DLD1 (cell line): Measurements from ENCODE around the gene SYAP1.
"Not testable (repeated sequence)": the region's sequence is repeated elsewhere in the genome, so short reads cannot be mapped to it uniquely, and the experiment has no call there.

Experiments used
- in situ Hi-C: cut with HindIII; loops from 2 replicates; pipeline ENCODE4 v1.10.0; 2017; ENCODE audit warnings: low sequenced_read_pairs

SYAP1 gene

GRCh38 chrX:16722481-16722880 lies 3.1 kb downstream of the SYAP1 start:
- in situ Hi-C loops = no loop called here

GRCh38 chrX:16725072-16725471 lies 5.7 kb downstream of the SYAP1 start:
- in situ Hi-C loops = no loop called here

- in situ Hi-C loops = not testable (repeated sequence)
Measured at GRCh38 chrX:16726347-16726988, 7.1 kb downstream of the SYAP1 start.

- in situ Hi-C loops = no loop called here
Measured at GRCh38 chrX:16727637-16728036, 8.2 kb downstream of the SYAP1 start.

DNA sequence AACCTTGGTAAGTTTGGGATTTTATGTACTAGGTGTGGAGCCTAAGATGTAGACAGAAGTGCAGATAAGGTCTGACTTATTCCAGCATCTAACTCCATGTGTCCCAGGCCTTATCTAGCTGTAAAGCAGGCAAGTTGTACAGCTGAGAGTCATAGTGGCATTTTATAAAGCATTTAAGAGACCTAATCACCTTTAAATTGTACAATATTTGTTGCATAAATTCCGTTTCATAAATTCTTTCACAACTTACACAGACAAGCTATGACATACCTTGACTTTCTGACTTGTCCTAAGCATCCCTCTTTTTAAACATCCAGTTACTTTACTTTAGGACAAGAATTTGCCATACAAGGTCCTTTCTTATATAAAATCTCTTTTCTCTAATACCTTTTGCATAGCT lies 11.0 kb downstream of the SYAP1 start:
- in situ Hi-C loops = no loop called here

GRCh38 chrX:16733013-16733412 lies 13.6 kb downstream of the SYAP1 start:
- in situ Hi-C loops = no loop called here

DNA sequence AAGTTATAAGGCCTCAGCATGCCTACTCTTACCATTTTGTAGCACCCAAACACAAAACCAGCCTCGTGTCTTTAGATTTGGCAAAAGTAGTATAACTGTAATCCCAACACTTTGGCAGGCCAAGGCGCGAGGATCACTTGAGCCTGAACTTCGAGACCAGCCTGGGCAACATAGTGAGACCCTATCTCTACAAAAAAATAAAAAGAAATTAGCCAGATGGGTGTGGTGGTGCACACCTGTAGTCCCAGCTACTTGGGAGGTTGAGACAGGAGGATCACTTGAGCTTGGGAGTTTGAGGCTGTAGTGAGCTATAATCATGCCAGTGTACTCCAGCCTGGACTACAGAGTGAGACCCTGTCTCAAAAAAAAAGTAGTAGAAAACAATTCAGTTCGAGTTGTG lies 17.6 kb downstream of the SYAP1 start:
- in situ Hi-C loops = no loop called here

DNA sequence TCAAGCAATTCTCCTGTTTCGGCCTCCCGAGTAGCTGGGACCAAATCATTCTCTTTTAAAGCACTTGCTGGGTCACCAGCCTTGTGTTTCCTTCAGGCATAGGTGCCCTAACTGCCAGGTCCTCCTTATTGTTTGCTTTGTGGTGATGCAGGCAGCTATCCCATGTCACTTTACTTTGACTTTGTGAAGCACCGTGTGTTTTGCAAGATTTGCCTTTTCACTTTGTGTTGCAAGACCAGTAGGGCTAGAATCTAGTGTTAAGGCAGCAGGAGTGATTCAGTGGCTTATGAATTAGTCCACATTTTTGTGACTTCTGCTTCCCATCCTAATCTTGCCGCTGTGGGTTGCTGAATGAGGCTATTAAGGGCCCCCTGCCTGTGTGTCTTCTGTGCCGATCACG lies 20.2 kb downstream of the SYAP1 start:
- in situ Hi-C loops = no loop called here

GRCh38 chrX:16743604-16744325 lies 24.4 kb downstream of the SYAP1 start:
- in situ Hi-C loops = no loop called here

DNA sequence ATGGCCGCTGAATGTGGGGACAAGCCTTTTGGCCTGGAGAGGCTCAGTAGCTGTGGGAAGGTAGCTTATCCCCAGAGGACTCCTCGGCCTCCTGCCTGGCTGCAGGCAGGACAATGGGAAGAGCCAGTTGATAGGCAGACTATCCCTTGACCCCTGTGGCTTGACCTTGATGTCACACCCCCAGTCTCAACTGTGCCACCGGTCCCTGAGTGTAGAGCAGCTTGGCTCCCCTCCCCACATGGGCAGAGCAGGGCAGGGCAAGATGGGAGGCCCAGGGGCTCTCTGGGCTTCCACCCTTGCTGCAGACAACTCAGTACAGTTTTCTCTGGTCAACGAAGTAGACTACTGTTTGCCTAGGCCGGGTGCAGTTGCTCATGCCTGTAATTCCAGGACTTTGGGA lies 25.7 kb downstream of the SYAP1 start:
- in situ Hi-C loops = no loop called here

DNA sequence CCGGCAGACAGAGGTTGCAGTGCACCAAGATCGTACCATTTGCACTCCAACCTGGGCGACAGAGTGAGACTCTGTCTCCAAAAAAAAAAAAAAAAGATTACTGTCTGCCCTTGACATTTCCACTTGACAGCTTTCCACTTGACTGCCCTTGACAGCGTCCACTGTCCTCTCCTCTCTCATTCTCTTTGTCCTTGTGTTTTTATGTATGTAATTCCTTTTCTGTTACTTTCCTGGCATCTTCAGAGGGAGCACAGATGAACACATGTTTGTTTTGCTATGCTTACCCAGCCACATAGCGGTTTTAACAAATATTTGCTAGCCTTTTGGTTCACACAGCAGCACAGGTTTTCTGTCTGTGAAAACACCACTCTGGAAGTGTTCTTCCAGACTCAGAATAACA lies 26.2 kb downstream of the SYAP1 start:
- in situ Hi-C loops = no loop called here

- in situ Hi-C loops = no loop called here
Measured at GRCh38 chrX:16748425-16748824, 29.0 kb downstream of the SYAP1 start.

- in situ Hi-C loops = no loop called here
Measured at GRCh38 chrX:16750136-16750535, 30.7 kb downstream of the SYAP1 start.

DNA sequence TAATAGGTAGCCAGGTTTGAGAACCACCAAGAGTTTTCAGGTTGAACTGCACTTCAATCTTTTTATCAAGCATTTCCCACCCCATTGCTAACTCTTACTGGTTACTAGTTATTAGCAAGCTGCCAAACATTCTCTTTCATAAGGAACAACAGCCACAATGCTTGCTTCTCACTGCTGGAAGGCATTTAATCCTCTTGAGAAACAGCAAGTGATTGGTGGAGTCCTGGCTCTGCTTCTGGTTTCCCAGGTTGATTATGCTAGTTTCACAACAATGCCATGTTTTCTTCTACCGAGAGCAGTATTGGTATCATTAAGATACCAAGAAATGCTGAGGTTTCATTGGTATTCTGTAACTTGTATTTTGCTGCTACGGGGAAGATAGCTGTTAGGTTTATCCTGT lies 34.6 kb downstream of the SYAP1 start:
- in situ Hi-C loops = no loop called here

DNA sequence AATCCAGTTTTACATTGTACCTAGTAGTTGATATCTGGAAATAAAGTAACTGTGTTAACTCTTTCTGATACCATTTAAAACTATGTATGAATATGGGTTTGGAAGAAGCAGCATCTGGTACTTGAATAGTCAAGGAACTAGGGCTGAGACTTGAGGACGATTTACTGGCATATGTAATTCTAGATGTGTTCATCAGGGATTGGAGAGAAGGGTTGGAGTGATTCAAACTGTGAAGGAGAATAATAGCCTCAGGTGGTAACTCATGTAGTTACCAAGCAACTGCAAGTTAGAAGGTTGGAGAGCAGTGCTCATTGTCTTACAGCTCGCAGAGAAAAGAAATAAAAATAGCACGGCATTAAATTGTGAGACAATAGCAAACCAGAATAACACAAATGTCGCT lies 37.3 kb downstream of the SYAP1 start:
- in situ Hi-C loops = no loop called here

GRCh38 chrX:16761500-16761899 lies 42.1 kb downstream of the SYAP1 start:
- in situ Hi-C loops = not testable (repeated sequence)

DNA sequence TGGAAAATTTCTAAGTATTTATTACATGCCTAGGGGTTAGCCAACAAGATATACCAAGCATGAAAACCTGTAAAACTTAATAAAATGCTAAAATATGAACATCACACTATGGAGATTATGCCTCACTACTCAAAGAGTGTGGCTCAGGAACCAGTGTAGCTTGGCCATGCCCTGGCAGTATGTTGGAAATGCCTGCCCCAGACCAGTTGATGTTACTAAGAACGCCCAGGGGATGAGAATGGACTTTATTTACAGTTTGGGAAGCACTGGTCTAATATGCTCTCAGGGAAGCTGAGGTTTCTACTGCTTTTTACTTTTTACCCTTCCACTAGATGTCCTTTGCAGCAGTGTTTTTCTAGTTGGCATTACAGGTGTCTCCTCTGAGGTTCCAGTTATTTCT lies 43.2 kb downstream of the SYAP1 start:
- in situ Hi-C loops = no loop called here

- in situ Hi-C loops = no loop called here
Measured at GRCh38 chrX:16765594-16765993, 46.2 kb downstream of the SYAP1 start.

DNA sequence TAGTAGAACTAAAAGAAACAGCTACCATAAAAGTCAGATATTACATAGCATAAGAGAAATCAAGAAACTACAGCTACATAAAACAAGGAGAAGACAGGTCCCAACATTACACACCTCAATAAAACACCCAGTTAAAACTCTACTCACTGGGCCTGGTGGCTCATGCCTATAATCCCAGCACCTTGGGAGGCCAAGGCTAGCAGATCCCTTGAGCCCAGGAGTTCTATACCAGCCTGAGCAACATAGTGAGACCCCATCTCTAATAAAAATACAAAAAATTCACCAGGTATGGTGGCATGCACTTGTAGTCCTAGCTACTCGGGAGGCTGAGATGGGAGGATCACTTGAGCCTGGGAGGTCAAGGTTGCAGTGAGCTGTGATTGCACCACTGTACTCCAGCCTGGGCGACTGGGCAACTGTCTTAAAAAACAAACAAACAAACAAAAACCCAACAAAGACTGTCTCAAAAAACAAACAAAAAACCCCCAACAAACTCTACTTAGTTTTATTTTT lies 51.6 kb downstream of the SYAP1 start:
- in situ Hi-C loops = no loop called here

GRCh38 chrX:16771483-16772398 lies 52.3 kb downstream of the SYAP1 start:
- in situ Hi-C loops = no loop called here

- in situ Hi-C loops = no loop called here
Measured at GRCh38 chrX:16772460-16772859, 53.0 kb downstream of the SYAP1 start.
